GM15510 (cell line): ENCODE measurements around the gene PRM1.

Experiments used
- POLR2A ChIP-seq: IDR thresholded peaks from 3 replicates; pipeline ENCODE4 v1.6.1; 2011; ENCODE audit warnings: borderline replicate concordance; ENCODE audit not compliant: insufficient read length; ENCODE audit errors: extremely low read depth

PRM1 gene

DNA sequence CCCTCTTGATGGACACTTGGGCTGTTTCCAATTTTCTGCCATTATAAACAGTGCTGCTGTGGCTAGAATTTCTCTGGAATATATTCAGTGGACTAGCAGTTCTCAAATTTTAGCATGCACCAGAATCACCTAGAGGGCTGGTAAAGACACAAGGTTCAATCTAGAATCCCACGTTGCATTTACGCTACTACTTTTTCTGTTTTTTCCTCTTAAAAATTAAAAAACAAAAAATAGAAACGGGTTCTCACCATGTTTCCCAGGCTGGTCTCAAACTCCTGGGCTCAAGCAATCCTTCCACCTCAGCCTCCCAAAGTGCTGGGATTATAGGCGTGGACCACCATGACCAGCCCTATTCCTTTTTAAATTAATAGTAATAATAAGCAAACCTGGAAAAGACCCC lies 14.5 kb upstream of the PRM1 start:
- TF ChIP-seq POLR2A = no peak

- no peak for TF ChIP-seq POLR2A
Observed at GRCh38 chr16:11292076-11292748, 11.1 kb upstream of the PRM1 start.

DNA sequence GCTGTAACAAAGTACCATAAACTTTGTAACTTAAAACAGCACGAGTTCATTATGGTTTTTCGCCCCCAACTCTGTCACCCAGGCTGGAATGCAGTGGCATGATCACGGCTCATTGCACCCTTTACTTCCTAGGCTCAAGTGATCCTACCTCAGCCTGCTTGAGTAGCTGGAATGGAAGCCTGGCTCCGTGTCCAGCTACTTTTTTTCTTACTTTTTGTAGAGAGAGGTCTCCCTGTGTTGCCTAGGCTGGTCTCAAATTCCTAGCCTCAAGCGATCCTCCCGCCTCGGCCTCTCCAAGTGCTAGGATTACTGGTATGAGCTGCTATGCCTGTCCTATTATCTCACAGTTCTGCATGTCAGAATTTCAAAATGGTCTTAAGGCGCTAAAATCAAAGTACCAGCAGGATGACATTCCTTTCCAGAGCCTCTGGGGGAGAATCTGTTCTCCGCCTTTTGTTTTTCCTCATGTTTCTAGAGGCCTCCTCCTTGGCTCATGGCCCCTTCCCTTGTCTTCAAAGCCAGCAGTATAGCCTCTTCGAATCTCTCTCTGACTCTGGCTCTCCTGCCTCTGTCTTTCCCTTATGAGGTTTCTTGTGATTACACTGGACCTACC lies 10.1 kb upstream of the PRM1 start:
- TF ChIP-seq POLR2A = no peak

DNA sequence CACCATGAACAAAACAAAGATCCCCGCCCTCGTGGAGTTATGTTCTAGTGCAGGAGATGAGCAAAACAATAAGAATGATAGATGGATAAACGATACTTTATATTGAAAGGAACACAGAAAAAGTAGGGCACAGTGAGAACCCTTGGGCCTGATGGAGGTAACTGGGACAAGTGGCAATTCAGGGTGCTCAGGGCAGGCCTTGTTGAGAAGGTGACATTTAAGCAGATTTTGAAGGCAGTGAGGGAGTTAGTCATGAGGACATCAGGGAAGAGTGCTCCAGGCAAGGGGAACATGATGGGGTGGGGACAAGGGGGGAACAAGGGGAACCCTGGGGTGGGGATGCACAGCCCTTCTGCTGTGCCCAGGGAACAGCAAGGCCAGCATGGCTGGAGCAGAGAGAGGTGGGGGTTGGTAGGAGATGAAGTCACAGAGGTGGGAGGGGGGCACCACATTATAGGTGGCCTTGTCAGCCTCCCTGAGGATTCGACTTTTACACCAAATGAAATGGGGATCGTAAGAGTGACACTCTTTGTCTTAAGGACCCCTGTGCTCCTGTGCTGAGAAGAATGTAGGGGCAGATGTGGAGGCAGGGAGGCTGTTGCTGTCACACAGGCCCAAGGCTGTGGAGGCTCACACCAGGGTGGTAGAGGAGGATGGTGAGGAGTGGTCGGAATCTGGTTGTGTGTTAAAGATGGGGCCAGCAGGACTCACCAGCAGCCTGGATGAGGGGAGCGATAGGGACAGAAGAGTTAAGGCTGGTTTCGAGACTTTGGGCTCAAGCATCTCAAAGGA lies 9.2 kb upstream of the PRM1 start:
- no peak for TF ChIP-seq POLR2A

GRCh38 chr16:11289202-11289601 lies 8.1 kb upstream of the PRM1 start:
- TF ChIP-seq POLR2A = no peak

DNA sequence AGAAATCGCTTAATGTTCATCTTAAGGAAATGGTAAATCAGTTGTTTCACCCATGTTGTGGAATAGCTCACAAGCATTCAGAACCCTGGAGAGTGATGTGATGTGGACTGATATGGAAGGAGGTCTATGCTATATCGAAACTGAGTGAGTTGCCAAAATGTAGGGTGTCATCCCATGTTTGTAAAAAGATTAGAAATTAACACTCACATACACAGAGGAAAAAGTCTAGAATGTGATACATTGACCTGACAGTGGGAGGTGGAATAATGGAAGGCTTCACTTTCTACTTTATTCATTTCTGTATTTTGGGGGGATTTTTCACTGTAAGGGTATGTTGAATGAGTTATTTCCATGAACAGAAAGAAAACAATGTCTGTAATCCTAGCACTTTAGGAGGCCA lies 4.7 kb upstream of the PRM1 start:
- TF ChIP-seq POLR2A = no peak

DNA sequence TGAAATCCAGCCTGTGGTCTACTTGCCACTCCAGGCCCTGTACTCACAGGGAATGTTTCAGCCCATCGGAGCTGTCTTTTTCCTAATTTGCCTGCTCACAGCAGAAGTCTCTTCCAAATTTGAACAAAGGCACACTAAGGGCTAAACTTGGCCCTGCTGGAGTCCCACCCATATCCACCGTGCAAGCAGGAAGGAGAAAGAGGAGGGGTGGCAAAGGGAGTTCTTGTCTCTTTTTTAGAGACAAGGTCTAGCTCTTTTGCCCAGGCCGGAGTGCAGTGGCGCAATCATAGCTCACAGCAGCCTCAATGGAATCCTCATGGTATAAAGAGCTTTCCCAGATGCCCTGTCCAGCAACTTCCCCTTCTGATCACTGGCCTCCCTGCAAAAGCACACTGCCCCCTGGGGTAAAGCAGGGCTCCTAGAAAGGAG lies 2.7 kb upstream of the PRM1 start:
- no peak for TF ChIP-seq POLR2A

- TF ChIP-seq POLR2A = no peak
Observed at GRCh38 chr16:11278681-11279628, 2.2 kb downstream of the PRM1 start.

DNA sequence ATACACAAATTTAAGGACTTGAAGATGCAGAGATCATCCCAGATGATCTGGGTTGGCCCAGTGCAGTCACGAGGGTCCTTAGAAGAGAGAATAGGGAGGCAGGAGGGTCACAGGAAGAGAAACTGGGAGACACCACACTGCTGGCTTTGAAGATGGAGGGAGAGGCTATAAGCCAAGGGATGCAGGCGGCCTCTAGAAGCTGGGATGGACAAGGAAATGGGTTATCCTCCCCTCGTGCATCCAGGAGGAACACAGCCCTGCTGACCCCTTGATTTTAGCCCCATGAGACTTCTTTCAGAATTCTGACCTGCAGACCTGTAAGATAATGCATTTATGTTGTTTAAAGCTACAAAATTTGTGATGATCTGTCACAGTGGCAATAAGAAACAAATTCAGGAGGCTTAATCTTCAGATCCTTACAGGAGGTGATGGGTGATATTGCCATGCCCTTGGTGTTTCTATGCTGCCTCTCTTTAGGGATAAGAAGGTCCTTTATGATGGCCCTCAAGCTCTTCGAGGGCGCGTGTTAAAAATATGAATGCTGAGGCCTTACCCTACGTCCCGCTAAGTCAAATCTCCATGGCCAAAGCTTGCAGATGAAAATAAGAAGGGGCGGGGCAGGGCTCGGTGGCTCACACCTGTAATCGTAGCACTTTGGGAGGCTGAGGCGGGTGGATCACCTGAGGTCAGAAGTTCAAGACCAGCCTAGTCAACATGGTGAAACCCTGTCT lies 3.4 kb downstream of the PRM1 start:
- TF ChIP-seq POLR2A = no peak

DNA sequence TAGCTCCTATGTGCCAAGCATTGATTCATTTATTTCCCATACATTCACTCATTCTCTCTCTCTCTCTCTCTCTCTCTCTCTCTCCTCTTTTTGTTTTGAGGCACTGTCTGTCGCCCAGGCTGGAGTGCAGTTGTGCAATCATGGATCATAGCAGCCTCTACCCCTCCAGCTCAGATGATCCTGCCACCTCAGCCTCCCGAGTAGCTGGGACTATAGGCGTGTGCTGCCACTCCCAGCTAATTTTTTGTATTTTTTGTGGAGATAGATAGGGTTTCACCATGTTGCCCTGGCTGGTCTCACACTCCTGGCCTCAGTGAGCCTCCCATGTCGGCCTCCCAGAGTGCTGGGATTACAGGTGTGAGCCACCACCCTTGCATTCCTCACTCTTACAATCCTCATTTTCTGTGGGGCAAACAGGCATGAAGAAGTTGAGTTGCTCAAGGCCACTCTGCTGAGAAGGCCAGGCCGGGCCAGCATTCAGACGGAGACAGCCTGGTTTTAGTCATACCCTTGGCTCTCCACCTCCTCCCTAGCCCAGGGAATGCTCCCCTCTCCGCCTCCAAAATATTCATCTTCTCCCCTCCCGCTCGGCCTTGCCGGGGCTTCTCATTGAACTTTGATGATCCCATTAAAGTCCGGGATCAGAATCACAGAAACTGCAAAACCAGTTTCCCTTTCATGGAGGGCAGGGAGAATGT lies 4.1 kb downstream of the PRM1 start:
- TF ChIP-seq POLR2A = no peak

- no peak for TF ChIP-seq POLR2A
Observed at GRCh38 chr16:11276143-11276895, 4.8 kb downstream of the PRM1 start, which contains the start of gene PRM2. Gene PRM2, minus strand, starts transcription at chr16:11276480. Its CDS starts 110 bp downstream, at chr16:11276370.

GRCh38 chr16:11274964-11275363 lies 6.2 kb downstream of the PRM1 start:
- TF ChIP-seq POLR2A = no peak
